Vagina (tissue), 2 donors: Measurements from ENCODE around the gene CAMKK2.

Experiments used
- POLR2A ChIP-seq, 2 donors: fragments of 450-650 bp; IDR thresholded peaks; one replicate each; pipeline ENCODE4 v1.6.1; 2017; ENCODE audit warnings: antibody characterized with exemption in 2 of 2, mild to moderate bottlenecking in 2 of 2, moderate library complexity in 2 of 2
- TF ChIP-seq, protein P1 (sequence below), 3 experiments: fragments of 450-650 bp in 2 of 3; fragments of 200-600 bp in 1 of 3; sonication (generic) in 1 of 3; IDR thresholded peaks; one replicate each; pipeline ENCODE4 v1.5.1; 2017 to 2019; ENCODE audit warnings: antibody characterized with exemption in 3 of 3, mild to moderate bottlenecking in 2 of 3, moderate library complexity in 2 of 3

DNA sequence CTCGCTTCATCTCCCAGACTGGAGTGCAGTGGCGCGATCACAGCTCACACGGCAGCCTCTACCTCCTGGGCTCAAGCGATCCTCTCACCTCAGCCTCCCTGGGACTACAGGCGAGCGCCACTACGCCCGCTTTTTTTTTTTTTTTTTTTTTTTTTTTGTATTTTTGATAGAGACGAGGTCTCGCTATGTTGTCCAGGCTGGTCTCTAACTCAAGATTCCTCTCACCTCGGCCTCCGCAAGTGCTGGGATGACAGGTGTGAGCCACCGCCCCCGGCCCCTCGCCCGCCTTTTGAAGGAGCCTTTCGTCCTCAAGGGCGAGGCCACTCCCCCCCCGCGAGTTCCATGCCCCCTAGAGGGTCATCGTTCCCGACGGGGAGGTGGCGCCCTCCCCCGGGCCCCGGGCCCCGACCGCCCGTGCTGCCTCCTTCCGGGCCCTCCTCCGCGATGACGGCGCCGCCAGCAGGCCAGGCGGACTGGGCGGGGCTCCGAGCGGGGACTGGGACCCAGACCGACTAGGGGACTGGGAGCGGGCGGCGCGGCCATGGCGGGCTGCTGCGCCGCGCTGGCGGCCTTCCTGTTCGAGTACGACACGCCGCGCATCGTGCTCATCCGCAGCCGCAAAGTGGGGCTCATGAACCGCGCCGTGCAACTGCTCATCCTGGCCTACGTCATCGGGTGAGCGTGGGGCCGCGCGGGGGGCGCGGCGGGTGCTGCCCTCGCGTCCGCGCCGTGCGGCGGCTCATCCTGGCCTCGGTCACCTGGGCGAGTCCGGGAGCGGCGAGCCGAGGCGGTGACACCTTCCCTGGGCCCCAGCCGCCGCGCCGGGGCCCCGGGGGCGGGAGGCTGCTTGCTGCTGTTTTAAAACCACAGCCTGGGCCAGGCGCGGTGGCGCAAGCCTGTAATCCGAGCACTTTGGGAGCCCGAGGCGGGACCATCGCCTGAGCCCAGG is 86.6 kb downstream of the CAMKK2 start, which contains the start of gene P2RX4:
- TF ChIP-seq POLR2A (IDR thresholded peaks at IDR 0.05): peak in 1 of 2 donors; percentile 78
- TF ChIP-seq, protein P1, sequence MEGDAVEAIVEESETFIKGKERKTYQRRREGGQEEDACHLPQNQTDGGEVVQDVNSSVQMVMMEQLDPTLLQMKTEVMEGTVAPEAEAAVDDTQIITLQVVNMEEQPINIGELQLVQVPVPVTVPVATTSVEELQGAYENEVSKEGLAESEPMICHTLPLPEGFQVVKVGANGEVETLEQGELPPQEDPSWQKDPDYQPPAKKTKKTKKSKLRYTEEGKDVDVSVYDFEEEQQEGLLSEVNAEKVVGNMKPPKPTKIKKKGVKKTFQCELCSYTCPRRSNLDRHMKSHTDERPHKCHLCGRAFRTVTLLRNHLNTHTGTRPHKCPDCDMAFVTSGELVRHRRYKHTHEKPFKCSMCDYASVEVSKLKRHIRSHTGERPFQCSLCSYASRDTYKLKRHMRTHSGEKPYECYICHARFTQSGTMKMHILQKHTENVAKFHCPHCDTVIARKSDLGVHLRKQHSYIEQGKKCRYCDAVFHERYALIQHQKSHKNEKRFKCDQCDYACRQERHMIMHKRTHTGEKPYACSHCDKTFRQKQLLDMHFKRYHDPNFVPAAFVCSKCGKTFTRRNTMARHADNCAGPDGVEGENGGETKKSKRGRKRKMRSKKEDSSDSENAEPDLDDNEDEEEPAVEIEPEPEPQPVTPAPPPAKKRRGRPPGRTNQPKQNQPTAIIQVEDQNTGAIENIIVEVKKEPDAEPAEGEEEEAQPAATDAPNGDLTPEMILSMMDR (IDR thresholded peaks at IDR 0.05): no peak
